ENCODE results near the gene DNASE1L1.

DNA sequence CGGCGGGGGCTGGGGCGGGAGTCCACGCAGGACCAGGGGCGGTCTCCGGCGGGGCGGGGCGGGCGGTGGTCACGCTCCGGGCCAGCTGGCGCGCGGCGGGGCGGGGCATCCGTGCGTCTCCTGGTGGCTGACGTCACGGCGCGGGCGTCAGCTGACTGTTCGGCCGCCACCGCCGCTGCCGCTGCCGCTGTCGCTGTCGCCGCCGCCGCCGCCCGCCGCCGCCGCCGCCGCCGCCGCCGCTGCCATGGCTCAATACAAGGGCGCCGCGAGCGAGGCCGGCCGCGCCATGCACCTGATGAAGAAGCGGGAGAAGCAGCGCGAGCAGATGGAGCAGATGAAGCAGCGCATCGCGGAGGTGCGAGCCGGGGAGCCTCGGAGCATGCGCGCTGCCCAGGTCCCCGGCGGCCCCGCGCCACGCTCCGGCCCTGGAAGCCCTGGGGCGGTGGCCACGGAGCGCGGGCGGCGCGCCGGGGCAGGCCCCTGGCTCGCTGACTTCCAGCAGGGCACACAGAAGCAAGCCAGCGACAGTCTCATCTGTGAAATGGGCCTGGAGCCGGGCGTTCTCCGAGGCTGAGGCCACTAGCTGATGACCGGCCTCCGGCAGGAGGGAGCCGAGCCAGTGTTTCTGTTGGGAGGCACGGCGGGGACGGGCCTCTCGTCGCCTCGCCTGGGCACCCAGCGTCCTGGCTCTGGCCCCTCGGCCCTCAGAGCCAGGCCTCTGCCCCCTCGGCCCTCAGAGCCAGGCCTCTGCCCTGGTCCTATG, 35.1 kb upstream of the DNASE1L1 start, which contains the start of gene FAM50A:
- TF ChIP-seq, protein P1, sequence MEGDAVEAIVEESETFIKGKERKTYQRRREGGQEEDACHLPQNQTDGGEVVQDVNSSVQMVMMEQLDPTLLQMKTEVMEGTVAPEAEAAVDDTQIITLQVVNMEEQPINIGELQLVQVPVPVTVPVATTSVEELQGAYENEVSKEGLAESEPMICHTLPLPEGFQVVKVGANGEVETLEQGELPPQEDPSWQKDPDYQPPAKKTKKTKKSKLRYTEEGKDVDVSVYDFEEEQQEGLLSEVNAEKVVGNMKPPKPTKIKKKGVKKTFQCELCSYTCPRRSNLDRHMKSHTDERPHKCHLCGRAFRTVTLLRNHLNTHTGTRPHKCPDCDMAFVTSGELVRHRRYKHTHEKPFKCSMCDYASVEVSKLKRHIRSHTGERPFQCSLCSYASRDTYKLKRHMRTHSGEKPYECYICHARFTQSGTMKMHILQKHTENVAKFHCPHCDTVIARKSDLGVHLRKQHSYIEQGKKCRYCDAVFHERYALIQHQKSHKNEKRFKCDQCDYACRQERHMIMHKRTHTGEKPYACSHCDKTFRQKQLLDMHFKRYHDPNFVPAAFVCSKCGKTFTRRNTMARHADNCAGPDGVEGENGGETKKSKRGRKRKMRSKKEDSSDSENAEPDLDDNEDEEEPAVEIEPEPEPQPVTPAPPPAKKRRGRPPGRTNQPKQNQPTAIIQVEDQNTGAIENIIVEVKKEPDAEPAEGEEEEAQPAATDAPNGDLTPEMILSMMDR (conservative IDR thresholded peaks at IDR 0.05; ENCODE audit: low read depth, low read length) = no peak
- TF ChIP-seq EZH2 (IDR thresholded peaks at IDR 0.05; ENCODE audit: borderline replicate concordance, low read depth, low read length, poor library complexity, severe bottlenecking) = no peak

All from A673 (cell line).